H1 (cell line): ENCODE data around the gene SMYD3. TPM values are rescaled to one million over a fixed set of nuclear protein-coding genes. Genes with fewer than 3 reads are reported as not detected.

Experiments
- CTCF ChIA-PET: fragments of 300-600 bp; sonication (Branson Sonifier 250); formaldehyde crosslinking; loops from one replicate; lab custom pipeline; 2021; ENCODE audit not compliant: partially characterized antibody; lab: Charles Lee
- POLR2A ChIA-PET: fragments of 300-600 bp; sonication (Branson Sonifier 250); formaldehyde crosslinking; loops from one replicate; lab custom pipeline; 2021; ENCODE audit warnings: inconsistent platforms; ENCODE audit not compliant: partially characterized antibody; lab: Charles Lee
- DNase-seq, 2 experiments: peaks; one replicate each; pipeline versions ENCODE4 v3.0.0 to v3.0.0-alpha.2; 2010 to 2022; ENCODE audit warnings: low spot score in 2 of 2, low read depth in 1 of 2, mixed read lengths in 1 of 2
- FAIRE-seq: peaks from 2 replicates; lab custom pipeline; 2011; peaks lifted over from hg19 to GRCh38; lab: Jason Lieb, UNC
- H2AFZ ChIP-seq: 2 replicates; pipeline ENCODE4 v1.8.1; 2012; ENCODE audit warnings: low read length, inconsistent platforms
- H2AK5ac ChIP-seq: 2 replicates; pipeline ENCODE4 v1.6.1; 2013; ENCODE audit warnings: low read depth, low read length
- H2BK120ac ChIP-seq: replicated peaks from 2 replicates; pipeline ENCODE3; 2013; ENCODE audit warnings: low read depth, low read length, inconsistent platforms
- H2BK12ac ChIP-seq: 2 replicates; pipeline ENCODE4 v1.6.1; 2013; ENCODE audit warnings: low read depth, low read length
- H2BK15ac ChIP-seq: 2 replicates; pipeline ENCODE4 v1.6.1; 2013; ENCODE audit warnings: low read length
- H2BK20ac ChIP-seq: 2 replicates; pipeline ENCODE4 v1.6.1; 2013; ENCODE audit warnings: low read length
- H2BK5ac ChIP-seq: 2 replicates; pipeline ENCODE4 v1.6.1; 2013; ENCODE audit warnings: low read depth, low read length
- H3K14ac ChIP-seq: 2 replicates; pipeline ENCODE4 v1.6.1; 2013; ENCODE audit warnings: inconsistent platforms; ENCODE audit not compliant: insufficient read length
- H3K18ac ChIP-seq: 2 replicates; pipeline ENCODE4 v1.6.1; 2013; ENCODE audit warnings: low read length; ENCODE audit errors: extremely low read depth
- H3K23ac ChIP-seq: 2 replicates; pipeline ENCODE4 v1.6.1; 2013; ENCODE audit warnings: inconsistent platforms; ENCODE audit not compliant: insufficient read length
- H3K23me2 ChIP-seq: 2 replicates; pipeline ENCODE4 v1.6.1; 2013; ENCODE audit warnings: low read depth, low read length
- H3K27ac ChIP-seq: 2 replicates; pipeline ENCODE4 v1.6.1; 2011; ENCODE audit warnings: low read depth, low read length, inconsistent platforms
- H3K27me3 ChIP-seq, 4 experiments: replicated peaks in 1 of 4; 1 replicate in 1 of 4; 2 replicates in 3 of 4; pipeline versions ENCODE4 v1.6.1 to v1.8.1; 2011 to 2013; ENCODE audit warnings: low read length in 3 of 4, mild to moderate bottlenecking in 3 of 4, inconsistent platforms in 2 of 4, mixed read lengths in 2 of 4, moderate library complexity in 1 of 4; ENCODE audit not compliant: control insufficient read depth in 3 of 4, insufficient read depth in 3 of 4; ENCODE audit errors: extremely low read depth in 1 of 4
- H3K36me3 ChIP-seq, 4 experiments: 2 replicates each; pipeline versions ENCODE4 v1.6.1 to v1.8.1; 2011 to 2013; ENCODE audit warnings: mild to moderate bottlenecking in 4 of 4, low read length in 3 of 4, moderate library complexity in 2 of 4, control low read depth in 1 of 4, inconsistent platforms in 1 of 4; ENCODE audit not compliant: insufficient read depth in 4 of 4, control insufficient read depth in 2 of 4
- H3K4ac ChIP-seq: replicated peaks from 2 replicates; pipeline ENCODE3; 2013; ENCODE audit warnings: low read length, low read depth, mixed read lengths, inconsistent platforms; ENCODE audit not compliant: insufficient read length
- H3K4me1 ChIP-seq, 4 experiments: replicated peaks in 1 of 4; 1 replicate in 1 of 4; 2 replicates in 3 of 4; pipeline versions ENCODE4 v1.6.1 to v1.8.1; 2011 to 2013; ENCODE audit warnings: low read length in 3 of 4, inconsistent platforms in 2 of 4, mixed read lengths in 1 of 4; ENCODE audit not compliant: insufficient read depth in 4 of 4, control insufficient read depth in 3 of 4
- H3K4me2 ChIP-seq, 2 experiments: 2 replicates each; pipeline versions ENCODE4 v1.6.1 to v1.8.1; 2011 to 2013; ENCODE audit warnings: low read depth in 2 of 2, low read length in 2 of 2, control low read depth in 1 of 2, inconsistent platforms in 1 of 2, mild to moderate bottlenecking in 1 of 2; ENCODE audit not compliant: insufficient read depth in 1 of 2
- H3K4me3 ChIP-seq, 4 experiments: fragments of 200-600, 300-600 bp in 1 of 4; sonication (generic), shearing (Covaris generic), sonication (Bioruptor Twin) in 1 of 4; 2 replicates each; pipeline versions ENCODE4 v1.5.1 to v1.8.1; 2011 to 2016; ENCODE audit warnings: low read length in 4 of 4, low read depth in 3 of 4, control low read depth in 2 of 4, inconsistent platforms in 2 of 4, mild to moderate bottlenecking in 2 of 4, mixed read lengths in 1 of 4, moderate library complexity in 1 of 4; ENCODE audit not compliant: insufficient read depth in 2 of 4; ENCODE audit errors: extremely low read depth in 1 of 4
- H3K56ac ChIP-seq: replicated peaks from 2 replicates; pipeline ENCODE3; 2013; ENCODE audit warnings: low read depth, mild to moderate bottlenecking, mixed read lengths, low read length, inconsistent platforms; ENCODE audit not compliant: insufficient read length
- H3K79me1 ChIP-seq: 2 replicates; pipeline ENCODE4 v1.6.1; 2013; ENCODE audit warnings: low read depth, low read length, control low read depth
- H3K79me2 ChIP-seq, 2 experiments: 2 replicates each; pipeline versions ENCODE4 v1.6.1 to v1.8.1; 2012 to 2013; ENCODE audit warnings: low read length in 2 of 2, mild to moderate bottlenecking in 2 of 2, inconsistent platforms in 1 of 2; ENCODE audit not compliant: insufficient read depth in 2 of 2, control insufficient read depth in 1 of 2
- H3K9ac ChIP-seq, 4 experiments: replicated peaks in 1 of 4; 1 replicate in 1 of 4; 2 replicates in 3 of 4; pipeline versions ENCODE4 v1.6.1 to v1.8.1; 2011 to 2013; ENCODE audit warnings: low read depth in 3 of 4, low read length in 3 of 4, control low read depth in 2 of 4, mild to moderate bottlenecking in 2 of 4, moderate library complexity in 2 of 4, inconsistent platforms in 1 of 4; ENCODE audit errors: extremely low read depth in 1 of 4
- H3K9me3 ChIP-seq, 2 experiments: 2 replicates each; pipeline versions ENCODE4 v1.6.1 to v1.8.1; 2012 to 2013; ENCODE audit warnings: mild to moderate bottlenecking in 2 of 2, moderate library complexity in 2 of 2, control low read depth in 1 of 2, inconsistent platforms in 1 of 2, low read depth in 1 of 2, low read length in 1 of 2, mixed read lengths in 1 of 2; ENCODE audit not compliant: insufficient read depth in 2 of 2
- H4K20me1 ChIP-seq, 2 experiments: replicated peaks in 1 of 2; 2 replicates each; pipeline versions ENCODE3 to v1.8.1; 2011 to 2013; ENCODE audit warnings: inconsistent platforms in 2 of 2, low read length in 2 of 2, mild to moderate bottlenecking in 1 of 2; ENCODE audit not compliant: insufficient read depth in 2 of 2, control insufficient read depth in 1 of 2
- H4K5ac ChIP-seq: 2 replicates; pipeline ENCODE4 v1.6.1; 2013; ENCODE audit warnings: low read length, low read depth, mixed read lengths, inconsistent platforms; ENCODE audit not compliant: insufficient read length
- H4K8ac ChIP-seq: 2 replicates; pipeline ENCODE4 v1.8.0; 2013; ENCODE audit warnings: mild to moderate bottlenecking, moderate library complexity, low read length, inconsistent platforms; ENCODE audit not compliant: insufficient read depth; ENCODE audit errors: extremely low read depth
- H4K91ac ChIP-seq: replicated peaks from 2 replicates; pipeline ENCODE3; 2013; ENCODE audit warnings: low read length, mixed read lengths, inconsistent platforms; ENCODE audit not compliant: insufficient read length
- ASH2L ChIP-seq: fragments of 200-600, 300-600 bp; sonication (generic); IDR thresholded peaks from one replicate; pipeline ENCODE4 v1.7.1; 2017; ENCODE audit warnings: low read length
- CBX8 ChIP-seq: fragments of 300-800, 300-1000 bp; sonication (generic); IDR thresholded peaks from 2 replicates; pipeline ENCODE4 v1.7.1; 2016; ENCODE audit warnings: low read depth, low read length, borderline replicate concordance
- EP300 ChIP-seq, 2 experiments: IDR thresholded peaks; 1 replicate in 1 of 2; 2 replicates in 1 of 2; pipeline ENCODE4 v1.6.1; 2011 to 2012; ENCODE audit warnings: low read depth in 2 of 2, low read length in 2 of 2, mild to moderate bottlenecking in 2 of 2, borderline replicate concordance in 1 of 2, inconsistent platforms in 1 of 2, moderate library complexity in 1 of 2
- HDAC2 ChIP-seq, 2 experiments: fragments of 300-600 bp in 1 of 2; sonication (generic) in 1 of 2; IDR thresholded peaks; 2 replicates each; pipeline ENCODE4 v1.6.1; 2011 to 2012; ENCODE audit warnings: low read depth in 2 of 2, low read length in 2 of 2, mild to moderate bottlenecking in 2 of 2, moderate library complexity in 2 of 2, borderline replicate concordance in 1 of 2, inconsistent platforms in 1 of 2
- KDM1A ChIP-seq: fragments of 200-600, 300-600 bp; sonication (generic); IDR thresholded peaks from 2 replicates; pipeline ENCODE4 v1.7.1; 2016; ENCODE audit warnings: mild to moderate bottlenecking, low read length, borderline replicate concordance
- KDM4A ChIP-seq: IDR thresholded peaks from one replicate; pipeline ENCODE4 v1.7.1; 2012; ENCODE audit warnings: low read depth, mild to moderate bottlenecking, moderate library complexity, low read length, inconsistent platforms; ENCODE audit not compliant: severe bottlenecking
- MAX ChIP-seq: IDR thresholded peaks from 2 replicates; pipeline ENCODE4 v1.6.1; 2012; ENCODE audit warnings: inconsistent platforms
- NRF1 ChIP-seq: IDR thresholded peaks from 2 replicates; pipeline ENCODE4 v1.6.1; 2011; ENCODE audit warnings: mild to moderate bottlenecking, low read depth, low read length, improper control_type of control experiment
- POLR2A ChIP-seq, 2 experiments: IDR thresholded peaks; 1 replicate in 1 of 2; 2 replicates in 1 of 2; pipeline ENCODE4 v1.6.1; 2011; ENCODE audit warnings: low read depth in 2 of 2, low read length in 2 of 2, mild to moderate bottlenecking in 2 of 2; ENCODE audit errors: control extremely low read depth in 1 of 2
- RAD21 ChIP-seq, 2 experiments: IDR thresholded peaks in 1 of 2; conservative IDR thresholded peaks in 1 of 2; 2 replicates each; pipeline ENCODE4 v1.6.1; 2011; ENCODE audit warnings: low read depth in 2 of 2, low read length in 2 of 2, improper control_type of control experiment in 1 of 2, inconsistent platforms in 1 of 2, mild to moderate bottlenecking in 1 of 2, moderate library complexity in 1 of 2
- SP2 ChIP-seq: IDR thresholded peaks from 2 replicates; pipeline ENCODE4 v1.6.1; 2012; ENCODE audit warnings: mild to moderate bottlenecking, low read length, inconsistent platforms
- SRF ChIP-seq: IDR thresholded peaks from 2 replicates; pipeline ENCODE4 v1.6.1; 2011; ENCODE audit warnings: mild to moderate bottlenecking, low read depth, low read length, moderate library complexity
- TAF1 ChIP-seq: IDR thresholded peaks from 2 replicates; pipeline ENCODE4 v1.6.1; 2011; ENCODE audit warnings: mild to moderate bottlenecking, low read depth, low read length
- TBP ChIP-seq: IDR thresholded peaks from 2 replicates; pipeline ENCODE4 v1.6.1; 2011; ENCODE audit warnings: low read depth, low read length, improper control_type of control experiment
- WGBS, 2 experiments: shearing (Covaris generic) in 1 of 2; methylation state at CpG; one replicate each; pipeline versions ENCODE4 v1.1.6 to v1.1.7; 2013 to 2015; ENCODE audit warnings: low lambda C conversion rate in 2 of 2, mixed read lengths in 2 of 2, inconsistent platforms in 1 of 2, low coverage in 1 of 2, missing lambda C conversion rate in 1 of 2; ENCODE audit not compliant: insufficient replicate concordance in 2 of 2, insufficient coverage in 1 of 2, insufficient read length in 1 of 2; ENCODE audit errors: extremely low coverage in 1 of 2, missing lambda C conversion rate in 1 of 2; 5-methylcytosine and 5-hydroxymethylcytosine counted together
- polyA plus RNA-seq, 7 experiments: library from polyadenylated mRNA; depleted of rRNA in 3 of 7; stranded (reverse) in 5 of 7; unstranded in 2 of 7; fragments of >200 nt in 5 of 7; fragments of 200-250 nt in 2 of 7; gene quantifications; 1 replicate in 5 of 7; 2 replicates in 1 of 7; 4 replicates in 1 of 7; pipeline versions ENCODE4 v1.2.1 to v1.2.3, GENCODE V29; 2011 to 2013; ENCODE audit warnings: missing spikeins in 2 of 7, mixed read lengths in 2 of 7
- total RNA-seq: library from RNA; stranded (reverse); fragmentation: NEBNext Ultra II Directional; extraction: Animal tissue kit (Norgen Biotek cat#: 25700); gene quantifications from 2 replicates; pipeline ENCODE4 v1.2.1, GENCODE V29; 2021

The SMYD3 gene
- total and polyA plus RNA-seq, 2 of the 8 experiments (the other 6 are each of a cell fraction or from before 2014, with no cell fraction given) = 17.3 to 25.4 TPM

- no peak for FAIRE-seq
- CTCF ChIA-PET = interaction anchor here (0.5 to 1.6 kb wide), 3 partner anchors 26 to 920 kb away, joined by 3 to 5 read pairs (median 3); no protein-coding TSS in a partner anchor
- WGBS, 2 experiments = 89% methylated on average over 1 of the region's 1 CpG; no CpG with 5 or more reads in 1 of the 2 experiments
- TF ChIP-seq SRF (no peak), CBX8 (no peak), KDM1A (no peak), HDAC2 (IDR thresholded peaks at IDR 0.05; ENCODE audit: borderline replicate concordance in 1 of 2, low read depth in 2 of 2, low read length in 2 of 2) (no peak), ASH2L (no peak), MAX (no peak), SP2 (no peak), NRF1 (no peak), KDM4A (no peak), TBP (no peak), RAD21 (IDR thresholded peaks at IDR 0.05 in 1 of 2, conservative IDR thresholded peaks at IDR 0.05 in 1 of 2; ENCODE audit: low read depth in 2 of 2, low read length in 2 of 2) (no peak), POLR2A (IDR thresholded peaks at IDR 0.05; ENCODE audit: control extremely low read depth in 1 of 2, low read depth in 2 of 2, low read length in 2 of 2) (no peak), EP300 (IDR thresholded peaks at IDR 0.05; ENCODE audit: borderline replicate concordance in 1 of 2, low read depth in 2 of 2, low read length in 2 of 2) (no peak), TAF1 (no peak)
Measured at GRCh38 chr1:246037832-246038231, 469.2 kb downstream of the SMYD3 start.

More at GRCh38 chr1:246037832-246038231, 469.2 kb downstream of the SMYD3 start:
- H2BK12ac ChIP-seq = no peak overlapping the region
- H3K79me1 ChIP-seq = no peaks in the 10 kb centered on the region
- H2BK15ac ChIP-seq = no peak overlapping the region
- no peak overlapping the region for H2BK5ac ChIP-seq
- H3K27me3 ChIP-seq = peaks cover 0 to 2% (median 0%) of the 10 kb centered on the region in 4 experiments; a peak in 1 of 7 replicates
- no peak overlapping the region for H4K5ac ChIP-seq
- H2BK20ac ChIP-seq = no peak overlapping the region
- no peak overlapping the region for H3K14ac ChIP-seq
- H3K9ac ChIP-seq = no peak overlapping the region
- no peak for DNase-seq
- H3K18ac ChIP-seq = no peak overlapping the region
- no peak overlapping the region for H2AFZ ChIP-seq
- no peaks in the 10 kb centered on the region for H3K9me3 ChIP-seq
- H4K8ac ChIP-seq = no peak overlapping the region
- no peaks in the 10 kb centered on the region for H3K36me3 ChIP-seq
- no peaks in the 10 kb centered on the region; the same call in 1 of the 2 replicates for H3K23me2 ChIP-seq
- H3K79me2 ChIP-seq = no peaks in the 10 kb centered on the region
- H3K56ac ChIP-seq = no peak overlapping the region
- no peak overlapping the region for H2AK5ac ChIP-seq
- H3K4me2 ChIP-seq = no peak overlapping the region
- no peak overlapping the region for H3K4me3 ChIP-seq
- H3K27ac ChIP-seq = no peak overlapping the region
- no peaks in the 10 kb centered on the region for H3K4me1 ChIP-seq
- H4K91ac ChIP-seq = no peak overlapping the region
- H2BK120ac ChIP-seq = no peak overlapping the region
- no peak overlapping the region for H3K4ac ChIP-seq
- H3K23ac ChIP-seq = no peak overlapping the region
- no peaks in the 10 kb centered on the region for H4K20me1 ChIP-seq
- POLR2A ChIA-PET = interaction anchor here (0.7 kb wide), 1 partner anchor 509 kb away, joined by 4 read pairs; no protein-coding TSS in a partner anchor
